WTC11 (cell line): ENCODE data around the gene PIGX. TPM values are rescaled to one million over a fixed set of nuclear protein-coding genes. Genes with fewer than 3 reads are reported as not detected.

Experiments
- ARID4B ChIP-seq: sonication (generic); formaldehyde crosslinking; IDR thresholded peaks from 2 replicates; pipeline ENCODE4 v1.8.0; 2023; ENCODE audit warnings: missing genetic modification reagents, mild to moderate bottlenecking, borderline replicate concordance
- ATF6 ChIP-seq: sonication (generic); formaldehyde crosslinking; IDR thresholded peaks from 2 replicates; pipeline ENCODE4 v1.8.1; 2023; ENCODE audit warnings: mild to moderate bottlenecking, missing genetic modification reagents
- FOXJ3 ChIP-seq: sonication (generic); formaldehyde crosslinking; IDR thresholded peaks from 2 replicates; pipeline ENCODE4 v1.9.0; 2021; ENCODE audit warnings: missing genetic modification reagents, mild to moderate bottlenecking, borderline replicate concordance
- FOXP4 ChIP-seq: sonication (generic); formaldehyde crosslinking; IDR thresholded peaks from 2 replicates; pipeline ENCODE4 v1.8.0; 2022; ENCODE audit warnings: mild to moderate bottlenecking, missing genetic modification reagents
- GTF2I ChIP-seq: fragments of 250-450 bp; sonication (Bioruptor Pico); conservative IDR thresholded peaks from 2 replicates; pipeline ENCODE4 v1.4.0; 2021; ENCODE audit warnings: mild to moderate bottlenecking
- JAZF1 ChIP-seq: fragments of 250-450 bp; sonication (Bioruptor Pico); IDR thresholded peaks from 2 replicates; pipeline ENCODE4 v1.9.0; 2021; ENCODE audit warnings: moderate library complexity, mild to moderate bottlenecking, inconsistent platforms
- MLX ChIP-seq: sonication (generic); formaldehyde crosslinking; IDR thresholded peaks from 2 replicates; pipeline ENCODE4 v1.8.1; 2023; ENCODE audit warnings: mild to moderate bottlenecking, missing genetic modification reagents, moderate library complexity
- NFYB ChIP-seq: sonication (generic); formaldehyde crosslinking; conservative IDR thresholded peaks from 2 replicates; pipeline ENCODE4 v1.8.0; 2022; ENCODE audit warnings: low read depth, missing genetic modification reagents
- OVOL2 ChIP-seq: fragments of 250-450 bp; sonication (Bioruptor Pico); IDR thresholded peaks from 2 replicates; pipeline ENCODE4 v1.9.0; 2021; ENCODE audit warnings: mild to moderate bottlenecking, borderline replicate concordance
- RELA ChIP-seq: sonication (generic); formaldehyde crosslinking; IDR thresholded peaks from 2 replicates; pipeline ENCODE4 v1.8.1; 2022; ENCODE audit warnings: missing genetic modification reagents, mild to moderate bottlenecking, borderline replicate concordance
- SOX15 ChIP-seq: fragments of 250-450 bp; sonication (Bioruptor Pico); IDR thresholded peaks from 2 replicates; pipeline ENCODE4 v1.9.0; 2021; ENCODE audit warnings: mild to moderate bottlenecking
- SP1 ChIP-seq: sonication (generic); formaldehyde crosslinking; conservative IDR thresholded peaks from 2 replicates; pipeline ENCODE4 v1.8.1; 2022; ENCODE audit warnings: missing genetic modification reagents
- TCF7 ChIP-seq: sonication (generic); formaldehyde crosslinking; IDR thresholded peaks from 2 replicates; pipeline ENCODE4 v1.8.0; 2022; ENCODE audit warnings: mild to moderate bottlenecking, low read depth, missing genetic modification reagents, moderate library complexity
- TP53 ChIP-seq: sonication (generic); formaldehyde crosslinking; IDR thresholded peaks from 2 replicates; pipeline ENCODE4 v1.8.1; 2023; ENCODE audit warnings: mild to moderate bottlenecking, missing genetic modification reagents
- ZNF138 ChIP-seq: sonication (generic); formaldehyde crosslinking; conservative IDR thresholded peaks from 2 replicates; pipeline ENCODE4 v1.8.1; 2022; ENCODE audit warnings: mild to moderate bottlenecking, moderate library complexity, missing genetic modification reagents
- ZNF281 ChIP-seq: sonication (generic); formaldehyde crosslinking; IDR thresholded peaks from 2 replicates; pipeline ENCODE4 v1.8.0; 2023; ENCODE audit warnings: mild to moderate bottlenecking, missing genetic modification reagents
- ZNF396 ChIP-seq: fragments of 250-450 bp; sonication (Bioruptor Pico); IDR thresholded peaks from 2 replicates; pipeline ENCODE4 v1.8.0; 2021; ENCODE audit warnings: mild to moderate bottlenecking, moderate library complexity, borderline replicate concordance
- ZNF416 ChIP-seq: fragments of 250-450 bp; sonication (Bioruptor Pico); IDR thresholded peaks from 2 replicates; pipeline ENCODE4 v1.9.0; 2021; ENCODE audit warnings: mild to moderate bottlenecking, inconsistent platforms
- ZNF671 ChIP-seq: fragments of 250-450 bp; sonication (Bioruptor Pico); IDR thresholded peaks from 2 replicates; pipeline ENCODE4 v1.8.0; 2021; ENCODE audit warnings: mild to moderate bottlenecking
- total RNA-seq: library from RNA; stranded (reverse); gene quantifications from 3 replicates; pipeline ENCODE4 v1.2.3, GENCODE V29; 2021
- TF ChIP-seq, protein P1 (sequence below): sonication (generic); formaldehyde crosslinking; IDR thresholded peaks from 2 replicates; pipeline ENCODE4 v1.8.1; 2022; ENCODE audit warnings: low read depth, missing genetic modification reagents, borderline replicate concordance
- TF ChIP-seq, protein P2 (sequence below): sonication (generic); formaldehyde crosslinking; IDR thresholded peaks from 2 replicates; pipeline ENCODE4 v1.8.1; 2023; ENCODE audit warnings: mild to moderate bottlenecking, missing genetic modification reagents
- TF ChIP-seq, protein P3 (sequence below): sonication (generic); formaldehyde crosslinking; IDR thresholded peaks from 2 replicates; pipeline ENCODE4 v1.8.0; 2022; ENCODE audit warnings: mild to moderate bottlenecking, missing genetic modification reagents
- TF ChIP-seq, protein P4 (sequence below): sonication (generic); formaldehyde crosslinking; conservative IDR thresholded peaks from 2 replicates; pipeline ENCODE4 v1.8.1; 2022; ENCODE audit warnings: mild to moderate bottlenecking, missing genetic modification reagents

The PIGX gene
- total RNA-seq, 1 experiment from 2014 or later, result 12.8 TPM

- TF ChIP-seq ATF6 (no peak), ZNF138 (CRISPR knock-in tag) (no peak), NFYB (CRISPR knock-in tag) (no peak), ZNF671 (CRISPR knock-in tag) (no peak), TP53 (CRISPR knock-in tag) (no peak), ZNF396 (CRISPR knock-in tag) (no peak), MLX (CRISPR knock-in tag) (no peak), ZNF416 (no peak), SOX15 (CRISPR knock-in tag) (no peak), ZNF281 (CRISPR knock-in tag) (no peak), FOXJ3 (CRISPR knock-in tag) (no peak), FOXP4 (CRISPR knock-in tag) (no peak), TCF7 (CRISPR knock-in tag) (no peak), ARID4B (CRISPR knock-in tag) (no peak; the same call in 1 of the 2 replicates), RELA (CRISPR knock-in tag) (no peak), JAZF1 (CRISPR knock-in tag) (no peak), SP1 (peak; percentile 67), OVOL2 (CRISPR knock-in tag) (no peak), GTF2I (CRISPR knock-in tag) (no peak)
- TF ChIP-seq, protein P1, sequence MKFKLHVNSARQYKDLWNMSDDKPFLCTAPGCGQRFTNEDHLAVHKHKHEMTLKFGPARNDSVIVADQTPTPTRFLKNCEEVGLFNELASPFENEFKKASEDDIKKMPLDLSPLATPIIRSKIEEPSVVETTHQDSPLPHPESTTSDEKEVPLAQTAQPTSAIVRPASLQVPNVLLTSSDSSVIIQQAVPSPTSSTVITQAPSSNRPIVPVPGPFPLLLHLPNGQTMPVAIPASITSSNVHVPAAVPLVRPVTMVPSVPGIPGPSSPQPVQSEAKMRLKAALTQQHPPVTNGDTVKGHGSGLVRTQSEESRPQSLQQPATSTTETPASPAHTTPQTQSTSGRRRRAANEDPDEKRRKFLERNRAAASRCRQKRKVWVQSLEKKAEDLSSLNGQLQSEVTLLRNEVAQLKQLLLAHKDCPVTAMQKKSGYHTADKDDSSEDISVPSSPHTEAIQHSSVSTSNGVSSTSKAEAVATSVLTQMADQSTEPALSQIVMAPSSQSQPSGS (CRISPR knock-in tag), result no peak
- TF ChIP-seq, protein P2, sequence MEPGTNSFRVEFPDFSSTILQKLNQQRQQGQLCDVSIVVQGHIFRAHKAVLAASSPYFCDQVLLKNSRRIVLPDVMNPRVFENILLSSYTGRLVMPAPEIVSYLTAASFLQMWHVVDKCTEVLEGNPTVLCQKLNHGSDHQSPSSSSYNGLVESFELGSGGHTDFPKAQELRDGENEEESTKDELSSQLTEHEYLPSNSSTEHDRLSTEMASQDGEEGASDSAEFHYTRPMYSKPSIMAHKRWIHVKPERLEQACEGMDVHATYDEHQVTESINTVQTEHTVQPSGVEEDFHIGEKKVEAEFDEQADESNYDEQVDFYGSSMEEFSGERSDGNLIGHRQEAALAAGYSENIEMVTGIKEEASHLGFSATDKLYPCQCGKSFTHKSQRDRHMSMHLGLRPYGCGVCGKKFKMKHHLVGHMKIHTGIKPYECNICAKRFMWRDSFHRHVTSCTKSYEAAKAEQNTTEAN (CRISPR knock-in tag), result no peak
- TF ChIP-seq, protein P3, sequence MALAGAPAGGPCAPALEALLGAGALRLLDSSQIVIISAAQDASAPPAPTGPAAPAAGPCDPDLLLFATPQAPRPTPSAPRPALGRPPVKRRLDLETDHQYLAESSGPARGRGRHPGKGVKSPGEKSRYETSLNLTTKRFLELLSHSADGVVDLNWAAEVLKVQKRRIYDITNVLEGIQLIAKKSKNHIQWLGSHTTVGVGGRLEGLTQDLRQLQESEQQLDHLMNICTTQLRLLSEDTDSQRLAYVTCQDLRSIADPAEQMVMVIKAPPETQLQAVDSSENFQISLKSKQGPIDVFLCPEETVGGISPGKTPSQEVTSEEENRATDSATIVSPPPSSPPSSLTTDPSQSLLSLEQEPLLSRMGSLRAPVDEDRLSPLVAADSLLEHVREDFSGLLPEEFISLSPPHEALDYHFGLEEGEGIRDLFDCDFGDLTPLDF (CRISPR knock-in tag), result no peak
- TF ChIP-seq, protein P4, sequence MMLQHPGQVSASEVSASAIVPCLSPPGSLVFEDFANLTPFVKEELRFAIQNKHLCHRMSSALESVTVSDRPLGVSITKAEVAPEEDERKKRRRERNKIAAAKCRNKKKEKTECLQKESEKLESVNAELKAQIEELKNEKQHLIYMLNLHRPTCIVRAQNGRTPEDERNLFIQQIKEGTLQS (CRISPR knock-in tag), result no peak
These were observed at the start of gene PIGX, which contains the start of gene CEP19 (continued) for GRCh38 chr3:196711838-196712513.
